ENCODE measurements around the gene MRPL4.

Gene MRPL4

DNA sequence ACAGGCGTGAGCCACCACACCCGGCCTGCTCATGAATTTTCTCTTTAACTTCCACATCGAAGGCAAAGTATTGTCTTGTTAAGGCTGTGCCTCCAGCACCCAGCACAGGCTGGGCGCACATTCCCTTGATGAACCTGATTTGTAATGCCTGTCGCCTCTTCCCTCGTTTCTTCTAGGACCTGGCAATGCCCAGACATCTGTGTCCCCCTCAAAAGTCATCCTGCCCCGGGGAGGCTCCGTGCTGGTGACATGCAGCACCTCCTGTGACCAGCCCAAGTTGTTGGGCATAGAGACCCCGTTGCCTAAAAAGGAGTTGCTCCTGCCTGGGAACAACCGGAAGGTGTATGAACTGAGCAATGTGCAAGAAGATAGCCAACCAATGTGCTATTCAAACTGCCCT is 22.6 kb downstream of the MRPL4 start:
- Histone ChIP-seq H3K9me3 (ENCODE audit: low read length) (no peaks in the 10 kb centered on the region), H4K20me1 (ENCODE audit: insufficient read depth, low read length) (no peaks in the 10 kb centered on the region), H3F3A (ENCODE audit: insufficient read depth, low read length) (no peaks in the 10 kb centered on the region), H2AFZ (ENCODE audit: low read length) (no peak overlapping the region), H3K9me2 (ENCODE audit: low read depth, low read length) (no peaks in the 10 kb centered on the region), H3K4me3 (ENCODE audit: low read depth, low read length, poor library complexity, severe bottlenecking) (no peak overlapping the region), H3K79me2 (ENCODE audit: insufficient read depth, low read length) (no peaks in the 10 kb centered on the region), H3K27me3 (ENCODE audit: insufficient read depth, low read length) (no peaks in the 10 kb centered on the region), H3K9ac (ENCODE audit: low read length) (no peak overlapping the region), H3K4me1 (ENCODE audit: insufficient read depth, low read length, severe bottlenecking) (peaks cover 23% of the 10 kb centered on the region), H3K36me3 (ENCODE audit: insufficient read depth, low read length) (no peaks in the 10 kb centered on the region), H3K27ac (ENCODE audit: low read depth, low read length, poor library complexity, severe bottlenecking) (no peak overlapping the region), H3K4me2 (ENCODE audit: low read length) (no peak overlapping the region)
- TF ChIP-seq EZH2 (IDR thresholded peaks at IDR 0.05; ENCODE audit: borderline replicate concordance, low read length) = no peak

DNA sequence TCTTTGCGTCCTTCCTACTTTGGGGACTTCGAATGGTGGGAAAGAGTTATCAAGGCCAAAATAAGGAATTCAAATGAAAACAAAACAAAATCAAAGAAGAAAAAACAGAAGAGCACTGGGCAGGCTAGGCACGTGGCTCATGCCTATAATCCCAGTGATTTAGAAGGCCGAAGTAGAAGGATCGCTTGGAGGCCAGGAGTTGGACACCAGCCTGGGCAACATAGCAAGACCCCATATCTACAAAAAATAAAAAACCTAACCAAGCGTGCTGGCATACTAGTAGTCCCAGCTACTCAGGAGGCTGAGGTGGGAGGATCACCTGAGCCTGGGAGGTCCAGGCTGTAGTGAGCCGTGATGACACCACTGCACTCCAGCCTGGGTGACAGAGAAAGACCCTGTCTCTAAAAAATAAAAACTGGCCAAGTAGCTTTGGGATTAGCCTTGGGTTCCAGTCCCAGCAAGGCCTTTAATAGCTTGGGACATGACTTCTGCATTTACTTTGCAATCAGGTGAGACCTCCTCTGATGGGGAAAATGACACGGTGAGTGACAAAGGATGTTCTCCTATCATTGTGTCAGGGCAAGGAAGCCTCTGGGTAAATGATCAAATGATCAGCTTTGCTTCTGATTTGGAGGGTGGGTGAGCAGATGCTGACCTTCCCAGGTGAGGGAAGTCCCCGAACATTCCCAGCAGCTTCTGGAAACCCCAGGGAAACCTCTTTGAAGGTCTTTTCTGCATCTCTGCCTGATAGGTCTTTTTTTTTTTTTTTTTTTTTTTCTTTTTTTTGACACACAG is 26.0 kb downstream of the MRPL4 start:
- H3K9me2 ChIP-seq (ENCODE audit: low read depth, low read length) = no peaks in the 10 kb centered on the region
- H4K20me1 ChIP-seq (ENCODE audit: insufficient read depth, low read length) = no peaks in the 10 kb centered on the region
- no peak overlapping the region for H3K27ac ChIP-seq (ENCODE audit: low read depth, low read length, poor library complexity, severe bottlenecking)
- H3K9me3 ChIP-seq (ENCODE audit: low read length) = no peaks in the 10 kb centered on the region
- H3K79me2 ChIP-seq (ENCODE audit: insufficient read depth, low read length) = no peaks in the 10 kb centered on the region
- H2AFZ ChIP-seq (ENCODE audit: low read length) = no peak overlapping the region
- no peaks in the 10 kb centered on the region for H3K4me1 ChIP-seq (ENCODE audit: insufficient read depth, low read length, severe bottlenecking)
- H3F3A ChIP-seq (ENCODE audit: insufficient read depth, low read length) = no peaks in the 10 kb centered on the region
- no peaks in the 10 kb centered on the region for H3K27me3 ChIP-seq (ENCODE audit: insufficient read depth, low read length)
- H3K4me2 ChIP-seq (ENCODE audit: low read length) = no peak overlapping the region
- no peak for TF ChIP-seq EZH2 (IDR thresholded peaks at IDR 0.05; ENCODE audit: borderline replicate concordance, low read length)
- TF ChIP-seq, protein P1, sequence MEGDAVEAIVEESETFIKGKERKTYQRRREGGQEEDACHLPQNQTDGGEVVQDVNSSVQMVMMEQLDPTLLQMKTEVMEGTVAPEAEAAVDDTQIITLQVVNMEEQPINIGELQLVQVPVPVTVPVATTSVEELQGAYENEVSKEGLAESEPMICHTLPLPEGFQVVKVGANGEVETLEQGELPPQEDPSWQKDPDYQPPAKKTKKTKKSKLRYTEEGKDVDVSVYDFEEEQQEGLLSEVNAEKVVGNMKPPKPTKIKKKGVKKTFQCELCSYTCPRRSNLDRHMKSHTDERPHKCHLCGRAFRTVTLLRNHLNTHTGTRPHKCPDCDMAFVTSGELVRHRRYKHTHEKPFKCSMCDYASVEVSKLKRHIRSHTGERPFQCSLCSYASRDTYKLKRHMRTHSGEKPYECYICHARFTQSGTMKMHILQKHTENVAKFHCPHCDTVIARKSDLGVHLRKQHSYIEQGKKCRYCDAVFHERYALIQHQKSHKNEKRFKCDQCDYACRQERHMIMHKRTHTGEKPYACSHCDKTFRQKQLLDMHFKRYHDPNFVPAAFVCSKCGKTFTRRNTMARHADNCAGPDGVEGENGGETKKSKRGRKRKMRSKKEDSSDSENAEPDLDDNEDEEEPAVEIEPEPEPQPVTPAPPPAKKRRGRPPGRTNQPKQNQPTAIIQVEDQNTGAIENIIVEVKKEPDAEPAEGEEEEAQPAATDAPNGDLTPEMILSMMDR (IDR thresholded peaks at IDR 0.05; ENCODE audit: low read length) = no peak
- no peak overlapping the region for H3K4me3 ChIP-seq (ENCODE audit: low read depth, low read length, poor library complexity, severe bottlenecking)
- H3K9ac ChIP-seq (ENCODE audit: low read length) = no peak overlapping the region
- no peaks in the 10 kb centered on the region for H3K36me3 ChIP-seq (ENCODE audit: insufficient read depth, low read length)

DNA sequence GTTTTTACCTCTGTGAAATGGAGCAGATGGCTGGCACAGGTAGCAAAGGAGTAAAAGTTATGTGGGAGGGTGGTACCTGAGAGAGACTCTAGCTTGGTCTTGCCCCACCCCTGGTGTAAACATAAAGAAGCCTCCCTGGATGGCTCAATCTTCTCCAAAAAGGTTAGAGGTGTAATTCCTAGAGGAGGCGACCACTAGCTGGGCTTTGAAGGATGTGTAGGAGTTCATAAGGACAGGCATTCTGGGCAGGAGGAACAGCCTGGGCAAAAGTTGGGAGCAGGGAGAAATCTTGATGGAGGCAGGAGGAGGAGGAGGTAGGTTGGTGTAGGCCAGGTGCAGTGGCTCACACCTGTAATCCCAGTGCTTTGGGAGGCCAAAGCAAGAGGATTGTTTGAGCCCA is 26.9 kb downstream of the MRPL4 start:
- no peaks in the 10 kb centered on the region for H3K27me3 ChIP-seq (ENCODE audit: insufficient read depth, low read length)
- no peak overlapping the region for H3K4me2 ChIP-seq (ENCODE audit: low read length)
- TF ChIP-seq EZH2 (IDR thresholded peaks at IDR 0.05; ENCODE audit: borderline replicate concordance, low read length) = no peak
- TF ChIP-seq, protein P1 (IDR thresholded peaks at IDR 0.05; ENCODE audit: low read length) = no peak
- H3K9ac ChIP-seq (ENCODE audit: low read length) = no peak overlapping the region
- H3F3A ChIP-seq (ENCODE audit: insufficient read depth, low read length) = no peaks in the 10 kb centered on the region
- no peaks in the 10 kb centered on the region; the same call in 1 of the 2 replicates for H3K36me3 ChIP-seq (ENCODE audit: insufficient read depth, low read length)
- H3K4me3 ChIP-seq (ENCODE audit: low read depth, low read length, poor library complexity, severe bottlenecking) = no peak overlapping the region
- no peak overlapping the region for H2AFZ ChIP-seq (ENCODE audit: low read length)
- H3K4me1 ChIP-seq (ENCODE audit: insufficient read depth, low read length, severe bottlenecking) = no peaks in the 10 kb centered on the region
- no peaks in the 10 kb centered on the region for H4K20me1 ChIP-seq (ENCODE audit: insufficient read depth, low read length)
- H3K9me3 ChIP-seq (ENCODE audit: low read length) = no peaks in the 10 kb centered on the region
- no peak overlapping the region for H3K27ac ChIP-seq (ENCODE audit: low read depth, low read length, poor library complexity, severe bottlenecking)
- no peaks in the 10 kb centered on the region for H3K79me2 ChIP-seq (ENCODE audit: insufficient read depth, low read length)
- H3K9me2 ChIP-seq (ENCODE audit: low read depth, low read length) = no peaks in the 10 kb centered on the region

Measured in OCI-LY1 (cell line).